ENCODE measurements around the gene MB21D2. TPM values are rescaled to one million over a fixed set of nuclear protein-coding genes. Genes with fewer than 3 reads are reported as not detected.

The MB21D2 gene
- total RNA-seq, 4 donors from 2014 or later: 0.72 to 3.6 (median 2.8) TPM

DNA sequence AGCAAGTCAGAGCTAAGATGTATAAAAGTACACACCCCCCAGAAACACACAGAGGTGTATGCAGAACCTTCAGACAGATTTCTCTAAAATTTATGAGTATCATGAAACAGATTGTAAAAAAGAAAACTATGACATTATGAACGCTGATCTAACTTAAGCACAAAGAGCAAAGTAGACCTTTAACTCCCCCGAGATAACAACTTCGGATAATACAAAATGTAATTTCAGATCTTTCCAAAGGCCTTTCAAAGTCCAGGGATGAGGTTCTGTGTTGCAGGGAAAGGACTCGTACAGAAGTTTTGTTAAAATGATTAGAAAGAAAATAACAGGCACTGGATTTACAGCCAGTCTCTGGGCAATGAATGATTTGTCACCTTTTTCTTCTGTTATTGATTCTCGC, 97.5 kb downstream of the MB21D2 start:
- 88 to 90% methylated on average over 5 of the region's 5 CpGs for WGBS, 2 donors
- H3K36me3 ChIP-seq: no peaks in the 10 kb centered on the region
- no peaks in the 10 kb centered on the region for H3K9me3 ChIP-seq
- no peak for DNase-seq
- H3K27ac ChIP-seq: no peak overlapping the region
- TF ChIP-seq, protein P1, sequence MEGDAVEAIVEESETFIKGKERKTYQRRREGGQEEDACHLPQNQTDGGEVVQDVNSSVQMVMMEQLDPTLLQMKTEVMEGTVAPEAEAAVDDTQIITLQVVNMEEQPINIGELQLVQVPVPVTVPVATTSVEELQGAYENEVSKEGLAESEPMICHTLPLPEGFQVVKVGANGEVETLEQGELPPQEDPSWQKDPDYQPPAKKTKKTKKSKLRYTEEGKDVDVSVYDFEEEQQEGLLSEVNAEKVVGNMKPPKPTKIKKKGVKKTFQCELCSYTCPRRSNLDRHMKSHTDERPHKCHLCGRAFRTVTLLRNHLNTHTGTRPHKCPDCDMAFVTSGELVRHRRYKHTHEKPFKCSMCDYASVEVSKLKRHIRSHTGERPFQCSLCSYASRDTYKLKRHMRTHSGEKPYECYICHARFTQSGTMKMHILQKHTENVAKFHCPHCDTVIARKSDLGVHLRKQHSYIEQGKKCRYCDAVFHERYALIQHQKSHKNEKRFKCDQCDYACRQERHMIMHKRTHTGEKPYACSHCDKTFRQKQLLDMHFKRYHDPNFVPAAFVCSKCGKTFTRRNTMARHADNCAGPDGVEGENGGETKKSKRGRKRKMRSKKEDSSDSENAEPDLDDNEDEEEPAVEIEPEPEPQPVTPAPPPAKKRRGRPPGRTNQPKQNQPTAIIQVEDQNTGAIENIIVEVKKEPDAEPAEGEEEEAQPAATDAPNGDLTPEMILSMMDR (IDR thresholded peaks at IDR 0.05): no peak
- TF ChIP-seq POLR2A (IDR thresholded peaks at IDR 0.05): no peak
- H3K4me3 ChIP-seq: no peak overlapping the region
- H3K4me1 ChIP-seq: peaks cover 0 to 20% (median 8%) of the 10 kb centered on the region in 3 donors
- H3K27me3 ChIP-seq: no peaks in the 10 kb centered on the region
- intact Hi-C loops (cut with DNase I): no loop called here

DNA sequence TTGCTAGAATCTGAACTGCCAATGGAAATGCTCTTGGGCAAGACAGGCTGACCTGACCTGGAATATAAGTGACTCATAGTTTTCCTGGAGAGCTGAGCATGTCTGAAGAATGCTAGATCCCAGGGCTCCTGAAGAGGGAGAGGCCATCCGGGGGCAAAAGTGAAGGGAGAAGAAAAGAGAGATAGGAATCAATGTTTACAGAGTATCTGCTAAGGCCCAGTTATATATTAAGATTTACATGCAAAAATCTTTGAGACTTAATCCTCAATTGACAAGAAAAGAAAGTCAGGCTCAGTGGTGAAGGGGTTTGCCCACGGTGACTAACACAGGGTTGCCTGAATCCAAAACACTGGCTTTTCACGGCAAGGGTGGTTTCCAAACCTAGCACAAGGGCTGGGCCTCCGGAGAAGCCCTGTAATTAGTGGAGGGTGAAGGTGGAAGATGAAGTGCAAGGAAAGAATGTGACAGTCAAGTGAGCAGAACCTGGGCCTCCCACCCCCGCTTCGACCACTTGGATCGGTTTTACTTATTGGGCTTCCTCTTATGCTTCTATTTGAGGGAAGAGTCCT, 98.6 kb downstream of the MB21D2 start:
- intact Hi-C loops (cut with DNase I): loop anchor here (5.0 to 10.0 kb wide), 2 partner anchors 223 to 756 kb away; no protein-coding TSS in a partner anchor
- Histone ChIP-seq H3K36me3 (no peaks in the 10 kb centered on the region), H3K4me1 (peaks cover 0 to 16% (median 8%) of the 10 kb centered on the region in 3 donors), H3K27ac (no peak overlapping the region), H3K27me3 (no peaks in the 10 kb centered on the region), H3K4me3 (no peak overlapping the region), H3K9me3 (no peaks in the 10 kb centered on the region)
- no peak for DNase-seq
- TF ChIP-seq POLR2A (IDR thresholded peaks at IDR 0.05): no peak
- TF ChIP-seq, protein P1 (IDR thresholded peaks at IDR 0.05): peak in 1 of 6 experiments; percentile 5
- WGBS, 2 donors: 21 to 28% methylated on average over 7 of the region's 7 CpGs

DNA sequence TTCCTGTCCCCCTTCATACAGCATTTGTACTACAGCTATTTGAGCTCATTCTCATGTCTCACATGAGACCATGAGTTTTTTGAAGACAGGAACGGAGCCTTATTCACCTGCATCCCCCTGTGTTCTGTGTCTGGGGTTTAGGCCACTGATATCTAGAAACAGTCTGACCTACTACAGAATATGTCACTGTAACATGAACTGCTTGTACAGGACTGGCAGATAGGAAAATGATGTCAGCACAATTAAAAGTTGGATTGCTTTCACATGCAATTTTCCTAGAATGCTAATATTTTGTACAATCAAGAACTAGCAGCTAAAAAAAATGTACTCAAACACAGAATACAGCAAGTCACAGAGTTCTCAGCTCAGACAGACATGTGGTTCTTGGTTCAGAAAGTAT, 99.5 kb downstream of the MB21D2 start:
- DNase-seq: no peak
- Histone ChIP-seq H3K27ac (no peak overlapping the region), H3K9me3 (no peaks in the 10 kb centered on the region), H3K4me1 (peaks cover 0 to 16% (median 8%) of the 10 kb centered on the region in 3 donors), H3K36me3 (no peaks in the 10 kb centered on the region), H3K27me3 (no peaks in the 10 kb centered on the region), H3K4me3 (no peak overlapping the region)
- TF ChIP-seq POLR2A (IDR thresholded peaks at IDR 0.05): no peak
- TF ChIP-seq, protein P1 (IDR thresholded peaks at IDR 0.05): no peak
- 71 to 86% methylated on average over 1 of the region's 1 CpG for WGBS, 2 donors
- intact Hi-C loops (cut with DNase I): loop anchor here (5.0 to 10.0 kb wide), 2 partner anchors 224 to 757 kb away; no protein-coding TSS in a partner anchor

DNA sequence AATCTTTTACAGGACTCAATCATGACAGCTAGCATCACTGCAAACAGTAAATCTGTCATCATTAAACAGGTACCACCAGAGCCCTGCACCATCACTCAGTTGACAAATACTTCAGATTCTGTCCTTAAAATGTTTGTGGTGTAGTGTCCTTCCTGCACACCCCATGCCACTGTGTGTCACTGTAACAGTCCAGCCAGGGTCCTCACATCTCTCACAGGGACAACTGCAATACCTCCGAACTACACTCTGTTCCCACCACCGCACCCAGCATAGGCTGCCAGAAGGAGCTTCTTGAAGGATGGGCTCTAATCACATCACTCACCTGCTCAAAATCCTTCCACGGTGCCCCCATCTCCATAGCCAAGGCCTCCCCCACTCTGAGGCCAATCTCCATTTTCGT, 100.2 kb downstream of the MB21D2 start:
- 86 to 91% methylated on average over 4 of the region's 4 CpGs for WGBS, 2 donors
- H3K9me3 ChIP-seq: no peaks in the 10 kb centered on the region
- no peak for TF ChIP-seq POLR2A (IDR thresholded peaks at IDR 0.05)
- TF ChIP-seq, protein P1 (IDR thresholded peaks at IDR 0.05): no peak
- DNase-seq: no peak
- H3K36me3 ChIP-seq: no peaks in the 10 kb centered on the region
- H3K4me1 ChIP-seq: peaks cover 0 to 16% (median 8%) of the 10 kb centered on the region in 3 donors
- no peak overlapping the region for H3K4me3 ChIP-seq
- intact Hi-C loops (cut with DNase I): loop anchor here (5.0 to 10.0 kb wide), 2 partner anchors 225 to 757 kb away; no protein-coding TSS in a partner anchor
- H3K27ac ChIP-seq: no peak overlapping the region
- H3K27me3 ChIP-seq: no peaks in the 10 kb centered on the region

DNA sequence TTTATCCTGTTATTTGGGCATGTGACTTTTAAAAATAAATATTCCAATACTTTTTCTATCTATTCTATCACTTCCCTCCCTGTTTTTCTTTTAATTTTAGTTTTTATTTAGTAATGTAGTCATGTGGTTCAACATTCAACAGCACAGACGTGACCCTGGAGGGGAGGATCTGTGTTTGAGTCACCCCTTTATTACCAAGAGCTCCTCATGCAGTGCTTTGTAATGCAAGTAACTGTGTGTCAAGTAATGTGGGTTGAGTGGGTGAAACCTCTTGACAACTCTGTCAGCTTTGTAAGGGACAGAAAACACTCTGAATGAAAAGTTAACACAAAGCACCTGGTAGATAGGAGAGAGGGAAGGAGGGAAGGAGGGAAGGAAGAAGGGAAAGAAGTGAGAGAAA, 100.6 kb downstream of the MB21D2 start:
- H3K27me3 ChIP-seq: no peaks in the 10 kb centered on the region
- WGBS, 2 donors: 40 to 56% methylated on average over 1 of the region's 1 CpG
- H3K4me1 ChIP-seq: peaks cover 0 to 16% (median 8%) of the 10 kb centered on the region in 3 donors
- DNase-seq: no peak
- no peaks in the 10 kb centered on the region for H3K9me3 ChIP-seq
- no peak overlapping the region for H3K4me3 ChIP-seq
- H3K36me3 ChIP-seq: no peaks in the 10 kb centered on the region
- intact Hi-C loops (cut with DNase I): loop anchor here (5.0 to 10.0 kb wide), 2 partner anchors 225 to 758 kb away; no protein-coding TSS in a partner anchor
- TF ChIP-seq, protein P1 (IDR thresholded peaks at IDR 0.05): no peak
- no peak for TF ChIP-seq POLR2A (IDR thresholded peaks at IDR 0.05)
- no peak overlapping the region for H3K27ac ChIP-seq

All from esophagus squamous epithelium (tissue), 5 donors.